Caco-2 (cell line): ENCODE results near the gene ATP1A4. TPM values are rescaled to one million over a fixed set of nuclear protein-coding genes. Genes with fewer than 3 reads are reported as not detected.

Experiments
- BruUV-seq: library from RNA; stranded (reverse); fragments of 400-500 nt; replicated peaks from 2 replicates; lab custom pipeline; 2021; lab: Mats Ljungman, UMichigan
- CTCF ChIA-PET: fragments of 300-600 bp; sonication (Branson Sonifier 250); formaldehyde crosslinking; loops from one replicate; lab custom pipeline; 2022; ENCODE audit warnings: antibody characterized with exemption; lab: Charles Lee
- POLR2A ChIA-PET: fragments of 300-600 bp; sonication (Branson Sonifier 250); formaldehyde crosslinking; loops from one replicate; lab custom pipeline; 2022; ENCODE audit warnings: antibody characterized with exemption; lab: Charles Lee
- DNase-seq, 2 experiments: peaks; one replicate each; pipeline versions ENCODE4 v3.0.0 to v3.0.0-alpha.2; 2020 to 2022
- H3K27me3 ChIP-seq: replicated peaks from 2 replicates; pipeline ENCODE4 v1.6.0; 2011; ENCODE audit warnings: low read length; ENCODE audit not compliant: control insufficient read depth, insufficient read depth
- H3K36me3 ChIP-seq: 2 replicates; pipeline ENCODE4 v1.5.1; 2011; ENCODE audit warnings: low read length; ENCODE audit not compliant: control insufficient read depth, insufficient read depth
- H3K4me1 ChIP-seq: fragments of 250-450 bp; sonication (Bioruptor Pico); 2 replicates; pipeline ENCODE4 v1.5.1; 2020; ENCODE audit warnings: mild to moderate bottlenecking
- H3K4me3 ChIP-seq: 2 replicates; pipeline ENCODE4 v1.5.1; 2011; ENCODE audit warnings: low read depth, mild to moderate bottlenecking, control low read depth, low read length
- H3K9me3 ChIP-seq: fragments of 250-450 bp; sonication (Bioruptor Pico); 2 replicates; pipeline ENCODE4 v1.5.1; 2020; ENCODE audit warnings: mild to moderate bottlenecking, moderate library complexity
- H3K27ac Mint-ChIP-seq: one replicate; pipeline ENCODE4 v1.8.0; 2022; ENCODE audit warnings: mixed read lengths; ENCODE audit not compliant: unreplicated experiment
- H3K27me3 Mint-ChIP-seq: one replicate; pipeline ENCODE4 v1.8.0; 2022; ENCODE audit warnings: mixed read lengths; ENCODE audit not compliant: insufficient read depth, unreplicated experiment
- H3K36me3 Mint-ChIP-seq: one replicate; pipeline ENCODE4 v1.8.0; 2022; ENCODE audit warnings: mild to moderate bottlenecking, mixed read lengths; ENCODE audit not compliant: insufficient read depth, unreplicated experiment
- H3K4me1 Mint-ChIP-seq: one replicate; pipeline ENCODE4 v1.8.0; 2022; ENCODE audit warnings: low read depth, mixed read lengths; ENCODE audit not compliant: unreplicated experiment
- H3K4me3 Mint-ChIP-seq: one replicate; pipeline ENCODE4 v1.8.0; 2022; ENCODE audit warnings: mild to moderate bottlenecking, moderate library complexity, mixed read lengths; ENCODE audit not compliant: unreplicated experiment
- H3K9me3 Mint-ChIP-seq: one replicate; pipeline ENCODE4 v1.8.0; 2022; ENCODE audit warnings: mixed read lengths; ENCODE audit not compliant: unreplicated experiment
- intact Hi-C: fragments of 100-400 bp; cut with micrococcal nuclease; formaldehyde crosslinking; loops from one replicate; pipeline ENCODE4 v1.10.0; 2022; ENCODE audit not compliant: unreplicated experiment
- total RNA-seq: library from RNA; stranded (reverse); gene quantifications from 2 replicates; pipeline ENCODE4 v1.2.3, GENCODE V29; 2022
- TF ChIP-seq, protein P1 (sequence below), 2 experiments: fragments of 200-600 bp in 1 of 2; IDR thresholded peaks; 1 replicate in 1 of 2; 2 replicates in 1 of 2; pipeline versions ENCODE4 v1.5.1 to v1.8.0; 2011 to 2022; ENCODE audit warnings: antibody characterized with exemption in 1 of 2, control low read depth in 1 of 2, inconsistent platforms in 1 of 2, low read depth in 1 of 2, low read length in 1 of 2, mild to moderate bottlenecking in 1 of 2, moderate library complexity in 1 of 2; ENCODE audit not compliant: insufficient read depth in 1 of 2, severe bottlenecking in 1 of 2, unreplicated experiment in 1 of 2

The ATP1A4 gene
- total RNA-seq, 1 experiment from 2014 or later: not detected

GRCh38 chr1:160143695-160144094 lies 7.7 kb upstream of the ATP1A4 start:
- TF ChIP-seq, protein P1, sequence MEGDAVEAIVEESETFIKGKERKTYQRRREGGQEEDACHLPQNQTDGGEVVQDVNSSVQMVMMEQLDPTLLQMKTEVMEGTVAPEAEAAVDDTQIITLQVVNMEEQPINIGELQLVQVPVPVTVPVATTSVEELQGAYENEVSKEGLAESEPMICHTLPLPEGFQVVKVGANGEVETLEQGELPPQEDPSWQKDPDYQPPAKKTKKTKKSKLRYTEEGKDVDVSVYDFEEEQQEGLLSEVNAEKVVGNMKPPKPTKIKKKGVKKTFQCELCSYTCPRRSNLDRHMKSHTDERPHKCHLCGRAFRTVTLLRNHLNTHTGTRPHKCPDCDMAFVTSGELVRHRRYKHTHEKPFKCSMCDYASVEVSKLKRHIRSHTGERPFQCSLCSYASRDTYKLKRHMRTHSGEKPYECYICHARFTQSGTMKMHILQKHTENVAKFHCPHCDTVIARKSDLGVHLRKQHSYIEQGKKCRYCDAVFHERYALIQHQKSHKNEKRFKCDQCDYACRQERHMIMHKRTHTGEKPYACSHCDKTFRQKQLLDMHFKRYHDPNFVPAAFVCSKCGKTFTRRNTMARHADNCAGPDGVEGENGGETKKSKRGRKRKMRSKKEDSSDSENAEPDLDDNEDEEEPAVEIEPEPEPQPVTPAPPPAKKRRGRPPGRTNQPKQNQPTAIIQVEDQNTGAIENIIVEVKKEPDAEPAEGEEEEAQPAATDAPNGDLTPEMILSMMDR (IDR thresholded peaks at IDR 0.05; ENCODE audit: insufficient read depth in 1 of 2, low read depth in 1 of 2, low read length in 1 of 2, severe bottlenecking in 1 of 2, unreplicated experiment in 1 of 2): no peak
- peaks cover 7% of the 10 kb centered on the region for H3K27me3 Mint-ChIP-seq

GRCh38 chr1:160144921-160145320 lies 6.5 kb upstream of the ATP1A4 start:
- H3K9me3 Mint-ChIP-seq: no peaks in the 10 kb centered on the region
- Histone ChIP-seq H3K9me3 (no peaks in the 10 kb centered on the region), H3K27me3 (no peaks in the 10 kb centered on the region), H3K36me3 (no peaks in the 10 kb centered on the region), H3K4me3 (no peak overlapping the region), H3K4me1 (no peaks in the 10 kb centered on the region)
- DNase-seq: no peak
- no peak overlapping the region for H3K4me3 Mint-ChIP-seq
- no peak overlapping the region for H3K27ac Mint-ChIP-seq
- TF ChIP-seq, protein P1 (IDR thresholded peaks at IDR 0.05; ENCODE audit: insufficient read depth in 1 of 2, low read depth in 1 of 2, low read length in 1 of 2, severe bottlenecking in 1 of 2, unreplicated experiment in 1 of 2): no peak
- CTCF ChIA-PET: no interaction called here
- H3K27me3 Mint-ChIP-seq: peaks cover 7% of the 10 kb centered on the region
- POLR2A ChIA-PET: no interaction called here
- H3K4me1 Mint-ChIP-seq: no peaks in the 10 kb centered on the region
- H3K36me3 Mint-ChIP-seq: no peaks in the 10 kb centered on the region
- intact Hi-C loops: no loop called here
- BruUV-seq: no TSS peak

More at GRCh38 chr1:160143695-160144094, 7.7 kb upstream of the ATP1A4 start:
- CTCF ChIA-PET: no interaction called here
- no peak overlapping the region for H3K27ac Mint-ChIP-seq
- POLR2A ChIA-PET: no interaction called here
- Histone ChIP-seq H3K36me3 (no peaks in the 10 kb centered on the region), H3K4me3 (no peak overlapping the region), H3K27me3 (no peaks in the 10 kb centered on the region), H3K9me3 (no peaks in the 10 kb centered on the region), H3K4me1 (no peaks in the 10 kb centered on the region)
- H3K4me3 Mint-ChIP-seq: no peak overlapping the region
- BruUV-seq: no TSS peak
- H3K9me3 Mint-ChIP-seq: no peaks in the 10 kb centered on the region
- H3K36me3 Mint-ChIP-seq: no peaks in the 10 kb centered on the region
- intact Hi-C loops: no loop called here
- H3K4me1 Mint-ChIP-seq: no peaks in the 10 kb centered on the region
- DNase-seq: no peak

DNA sequence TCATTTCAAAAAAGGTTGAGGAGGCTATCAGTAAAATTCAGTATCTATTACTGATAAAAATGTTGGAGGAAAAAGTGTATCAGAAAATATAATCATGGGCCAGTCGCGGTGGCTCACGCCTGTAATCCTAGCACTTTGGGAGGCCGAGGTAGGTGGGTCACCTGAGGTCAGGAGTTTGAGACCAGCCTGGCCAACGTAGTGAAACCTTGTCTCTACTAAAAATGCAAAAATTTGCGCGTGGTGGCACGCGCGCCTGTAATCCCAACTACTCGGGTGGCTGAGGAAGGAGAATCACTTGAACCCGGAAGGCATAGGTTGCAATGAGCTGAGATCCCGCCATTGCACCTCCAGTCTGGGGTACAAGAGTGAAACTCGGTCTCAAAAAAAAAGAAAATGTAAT lies 5.3 kb upstream of the ATP1A4 start:
- no TSS peak for BruUV-seq
- Mint-ChIP-seq H3K9me3 (no peaks in the 10 kb centered on the region), H3K27me3 (peaks cover 5% of the 10 kb centered on the region), H3K4me3 (no peak overlapping the region), H3K27ac (no peak overlapping the region), H3K36me3 (no peaks in the 10 kb centered on the region), H3K4me1 (no peaks in the 10 kb centered on the region)
- TF ChIP-seq, protein P1 (IDR thresholded peaks at IDR 0.05; ENCODE audit: insufficient read depth in 1 of 2, low read depth in 1 of 2, low read length in 1 of 2, severe bottlenecking in 1 of 2, unreplicated experiment in 1 of 2): no peak
- ChIA-PET CTCF (interaction anchor here (0.6 kb wide), 1 partner anchor 293 kb away, joined by 3 read pairs; no protein-coding TSS in a partner anchor), POLR2A (no interaction called here)
- no peak for DNase-seq
- H3K4me1 ChIP-seq: no peaks in the 10 kb centered on the region
- no peaks in the 10 kb centered on the region for H3K27me3 ChIP-seq
- H3K9me3 ChIP-seq: no peaks in the 10 kb centered on the region
- no peaks in the 10 kb centered on the region for H3K36me3 ChIP-seq
- H3K4me3 ChIP-seq: no peak overlapping the region
- intact Hi-C loops: no loop called here
